Non-pigmented ciliary epithelial cell (primary cell): ENCODE results near the gene MYOF.
"Not testable (repeated sequence)": the region's sequence is repeated elsewhere in the genome, so short reads cannot be mapped to it uniquely, and the experiment has no call there.

Experiments used
- DNase-seq: peaks from one replicate; pipeline ENCODE4 v3.0.0-alpha.2; 2010; ENCODE audit warnings: low read depth

The MYOF gene

DNA sequence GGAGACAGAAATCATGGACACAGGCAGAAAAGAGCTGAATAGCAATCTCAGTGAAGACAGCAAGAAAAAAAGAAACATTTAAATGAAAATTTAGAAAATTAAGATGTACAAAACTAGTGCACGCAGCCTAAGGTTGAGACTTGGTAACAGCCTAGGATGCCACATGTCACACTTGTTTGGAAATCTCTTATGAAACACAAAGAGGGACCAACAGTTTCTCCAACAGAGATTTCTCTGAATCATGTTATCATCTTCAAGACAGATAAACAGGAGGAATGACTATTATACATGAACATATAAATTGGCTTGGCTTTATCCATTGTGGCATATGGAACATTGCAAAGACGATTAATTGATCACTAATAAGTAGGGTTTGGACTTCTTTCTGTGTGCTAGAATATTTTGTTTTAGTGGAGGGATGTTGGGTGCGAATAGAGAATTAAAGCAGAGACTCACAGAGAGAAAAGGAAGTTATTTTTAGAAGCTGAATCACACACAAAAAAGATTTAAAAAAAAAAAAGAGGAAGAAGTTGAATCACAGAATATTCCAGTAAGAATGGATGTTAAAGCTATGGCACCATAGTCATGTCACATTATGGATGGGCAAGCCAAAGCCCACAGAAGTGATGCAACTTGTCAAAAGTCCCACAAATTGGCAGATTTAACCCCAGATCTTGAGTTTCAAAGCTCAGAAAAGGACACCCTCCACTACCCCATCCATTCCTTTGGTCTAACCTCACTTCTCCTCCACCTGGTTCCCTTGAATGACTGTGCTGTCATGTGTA, 91.6 kb downstream of the MYOF start:
- no peak for DNase-seq

DNA sequence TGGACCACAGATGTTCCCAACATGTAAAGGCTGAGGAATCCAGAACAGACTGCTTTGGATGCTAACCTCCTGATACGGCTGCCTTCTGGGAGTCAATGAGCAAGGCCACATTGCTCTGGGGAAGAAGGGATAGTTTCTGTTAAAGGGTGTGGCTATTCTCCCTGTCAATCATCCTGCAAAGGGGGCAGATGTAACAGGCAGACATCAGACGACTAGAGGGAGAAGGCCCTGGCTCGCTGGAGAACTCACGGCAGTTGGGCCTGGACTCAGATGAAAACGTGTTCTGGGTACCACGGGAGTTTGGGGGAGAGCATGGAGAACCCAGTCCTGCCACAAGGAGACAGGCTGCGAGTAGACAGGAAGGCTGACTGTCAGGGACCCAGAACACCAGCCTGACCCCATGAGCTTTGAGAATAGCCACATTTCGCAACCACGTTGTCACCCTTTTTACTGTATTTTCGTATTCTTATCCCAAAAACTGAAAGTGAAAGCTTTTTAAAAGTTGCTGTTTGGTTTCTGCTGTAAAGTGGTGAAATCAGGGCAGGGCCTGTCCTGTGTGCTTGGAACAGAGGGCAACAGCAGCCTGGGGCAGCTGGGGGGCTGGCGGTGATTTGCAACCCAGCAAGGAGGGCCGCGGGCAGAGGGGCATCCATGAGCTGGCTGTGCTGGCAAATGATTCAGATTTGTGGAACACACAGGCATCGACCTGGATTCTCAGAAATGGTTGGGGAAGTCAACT, 95.3 kb downstream of the MYOF start:
- no peak for DNase-seq

DNA sequence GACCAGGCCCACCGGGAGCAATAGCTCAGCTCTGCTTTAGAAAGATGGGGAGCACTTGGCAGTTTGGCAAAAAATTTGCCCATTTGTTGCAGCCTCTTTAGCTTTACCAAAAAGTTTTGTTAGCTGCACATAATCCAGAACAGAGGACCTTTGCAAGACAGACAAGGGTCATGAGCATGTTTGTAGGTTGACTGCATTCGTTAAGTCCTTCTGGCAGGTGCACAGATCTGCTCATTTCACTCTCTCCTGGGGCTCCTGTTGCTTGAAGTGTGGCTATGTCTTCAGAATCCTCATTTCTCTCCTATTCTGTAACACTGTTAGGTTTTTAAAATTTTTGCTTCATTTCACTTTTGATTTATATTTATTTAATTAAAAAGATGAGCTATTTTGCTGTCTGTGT, 96.8 kb downstream of the MYOF start:
- DNase-seq, result no peak

DNA sequence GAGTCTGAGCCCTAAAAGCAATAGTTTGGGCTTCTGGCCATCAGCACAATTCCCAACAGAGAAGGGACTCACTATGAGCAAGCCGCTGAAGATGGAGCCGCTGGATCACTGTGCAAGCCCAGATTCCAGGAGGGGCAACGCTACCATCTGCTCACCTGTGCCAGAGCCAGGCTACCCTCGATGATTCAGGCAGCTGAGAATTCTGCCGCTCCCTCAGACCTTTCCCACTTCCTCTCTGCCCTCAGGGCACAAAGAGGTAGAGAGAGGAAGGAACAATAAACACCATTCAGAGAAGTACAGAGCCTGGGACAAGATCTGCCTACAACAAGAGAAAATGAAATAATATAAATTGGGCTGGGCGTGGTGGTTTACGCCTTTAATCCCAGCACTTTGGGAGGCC, 98.1 kb downstream of the MYOF start:
- DNase-seq, result no peak

DNA sequence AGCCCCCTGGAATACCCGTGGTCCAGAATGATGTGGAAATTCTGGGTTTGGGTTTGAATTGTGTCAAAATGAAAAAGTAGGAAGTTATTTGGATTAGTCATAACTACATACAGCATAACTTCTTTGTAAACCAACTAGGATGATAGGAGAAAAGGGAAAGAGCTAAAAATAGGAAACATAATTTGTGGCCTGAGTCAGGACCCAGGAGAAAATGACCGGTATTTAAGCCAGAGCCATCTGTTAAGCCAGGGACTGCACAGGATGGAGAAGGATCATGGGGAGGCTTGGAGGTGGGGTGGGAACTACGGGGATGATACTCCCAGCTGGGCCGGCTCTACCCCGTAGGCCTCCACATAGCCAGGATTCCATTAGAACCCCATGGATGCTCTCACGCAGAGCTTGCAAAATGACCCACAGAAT, 98.6 kb downstream of the MYOF start:
- peak; percentile 86 for DNase-seq

DNA sequence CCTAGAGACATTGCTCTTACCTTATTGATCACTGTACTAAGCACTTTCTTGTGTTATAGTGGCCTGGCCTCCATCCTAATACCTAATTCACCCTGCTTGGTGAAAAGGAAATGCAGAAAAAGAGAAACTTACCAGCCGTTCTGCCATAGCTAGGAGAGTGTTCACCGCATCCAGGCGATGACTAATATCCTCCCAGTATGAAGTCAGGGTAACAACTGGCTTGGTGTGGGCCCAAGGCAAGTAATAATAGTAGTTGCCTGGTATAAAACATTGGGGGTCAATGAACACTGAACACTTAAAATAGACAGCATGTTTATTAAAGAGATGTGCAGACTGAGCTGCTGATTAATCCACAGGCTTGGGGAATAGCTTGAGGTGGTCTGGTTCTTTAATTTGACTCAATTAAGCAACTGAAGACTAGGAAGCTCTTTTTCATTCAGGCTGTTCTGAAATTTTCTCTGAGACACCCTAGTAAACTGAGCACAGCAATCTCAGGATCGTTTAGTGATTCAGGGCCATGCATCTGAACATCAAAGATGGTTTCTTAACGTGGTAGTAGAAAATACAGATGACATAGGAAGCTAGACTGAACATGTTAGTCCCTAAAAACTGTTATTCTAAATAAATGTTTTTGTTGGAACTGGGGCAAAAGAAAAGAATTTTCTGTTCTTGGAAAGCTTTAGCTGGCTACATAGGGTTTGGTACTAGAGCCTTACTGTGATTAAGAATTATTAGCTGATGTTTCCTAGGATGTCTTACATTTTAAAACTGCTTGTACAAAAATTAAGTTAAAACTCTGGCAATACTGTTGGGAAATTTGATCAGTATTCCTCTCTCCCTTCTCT, 102.2 kb downstream of the MYOF start:
- peak; percentile 67 for DNase-seq

DNA sequence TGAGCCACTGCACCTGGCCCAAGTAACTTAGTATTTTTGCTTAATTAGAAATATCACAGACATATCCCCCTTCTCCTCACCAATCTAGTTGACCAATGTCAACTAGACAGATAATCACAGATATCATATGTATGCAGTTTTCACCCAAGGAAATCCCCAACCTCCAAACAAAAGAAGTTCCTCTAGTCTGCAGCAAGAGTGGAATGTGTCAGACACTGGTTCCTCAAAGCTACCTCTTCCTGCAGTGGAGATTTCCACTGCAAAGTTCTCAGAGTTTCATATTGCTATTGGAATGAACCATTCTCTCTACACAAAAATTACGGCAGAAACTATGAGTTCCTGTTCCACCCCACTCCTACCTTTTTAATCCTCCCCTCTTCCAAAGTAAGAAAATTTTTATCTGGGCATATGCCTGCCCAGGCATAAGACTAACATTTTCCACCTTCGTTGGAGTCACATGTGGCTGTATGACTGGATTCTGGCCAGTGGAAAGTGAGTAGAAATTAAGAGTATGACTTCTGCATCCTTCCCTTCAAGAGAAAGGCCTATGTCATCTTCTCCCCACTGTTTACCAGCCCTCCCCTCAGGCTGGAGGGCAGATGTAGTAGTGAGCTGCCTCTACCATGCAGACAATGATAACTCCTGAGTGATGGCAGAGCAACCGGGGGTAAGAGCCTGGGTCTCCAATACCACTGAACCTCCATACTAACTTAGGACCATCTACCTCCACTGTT, 103.0 kb downstream of the MYOF start:
- no peak for DNase-seq

DNA sequence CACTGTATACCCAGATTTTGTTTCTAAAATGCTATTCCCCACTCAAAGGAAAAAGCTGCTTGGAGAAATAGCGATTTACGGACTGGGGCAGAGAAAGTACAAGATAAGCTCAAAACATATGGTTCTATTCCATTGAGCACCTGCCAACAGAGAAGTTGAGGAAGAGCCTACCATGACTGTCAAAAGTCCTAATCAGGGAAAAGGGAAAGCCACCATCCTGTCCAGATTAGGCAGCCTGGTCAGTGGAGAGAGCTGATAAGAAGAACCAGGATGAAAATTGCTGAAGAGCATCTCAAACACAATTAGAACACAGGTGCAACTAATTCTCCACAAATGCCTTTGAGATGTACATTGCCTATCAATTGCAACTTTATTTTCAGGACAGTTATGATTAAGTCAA, 104.1 kb downstream of the MYOF start:
- no peak for DNase-seq

DNA sequence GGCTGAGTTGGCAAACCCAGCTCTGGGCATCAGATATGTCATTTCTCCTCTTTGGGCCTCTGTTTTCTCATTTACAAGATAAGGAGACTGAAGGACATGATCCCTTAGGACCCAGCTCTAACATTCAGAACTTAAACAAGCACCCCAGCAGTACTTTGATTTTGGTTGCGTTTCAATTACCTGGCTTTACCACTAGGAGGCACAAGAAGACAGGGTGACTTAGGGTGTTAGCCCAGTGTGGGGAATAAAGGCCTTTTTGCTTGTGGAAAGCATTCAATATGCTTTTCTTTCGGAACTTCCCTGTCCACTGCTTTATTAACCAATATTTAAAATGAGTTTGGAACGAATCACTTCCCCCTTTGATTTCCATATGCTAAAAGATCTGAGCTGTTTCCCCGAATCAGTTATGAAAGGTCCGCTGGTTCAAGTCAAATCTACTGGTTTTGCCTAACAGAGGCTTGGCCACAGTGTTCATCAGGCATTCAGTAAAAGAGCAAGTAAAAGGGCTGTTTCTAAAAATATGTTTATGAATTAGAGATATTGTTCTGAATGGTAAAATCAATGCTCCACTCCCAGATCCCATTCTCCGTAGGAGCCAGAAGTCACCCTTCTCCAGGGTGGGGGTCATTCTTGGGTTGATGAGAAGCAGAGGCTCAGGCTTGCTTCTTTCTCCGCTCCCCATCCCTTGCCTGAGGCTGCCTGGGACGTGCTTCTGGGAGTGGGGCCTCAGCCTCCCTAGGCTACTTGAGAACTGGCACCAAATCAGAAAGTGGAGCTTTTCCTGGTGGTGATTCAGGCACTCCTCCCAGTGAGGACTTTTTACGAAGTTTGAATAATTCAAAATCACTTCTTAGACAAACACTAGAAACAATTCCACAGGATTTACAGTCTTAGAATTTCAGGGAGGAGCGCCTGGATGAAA, 105.5 kb downstream of the MYOF start:
- peak; percentile 70 for DNase-seq

DNA sequence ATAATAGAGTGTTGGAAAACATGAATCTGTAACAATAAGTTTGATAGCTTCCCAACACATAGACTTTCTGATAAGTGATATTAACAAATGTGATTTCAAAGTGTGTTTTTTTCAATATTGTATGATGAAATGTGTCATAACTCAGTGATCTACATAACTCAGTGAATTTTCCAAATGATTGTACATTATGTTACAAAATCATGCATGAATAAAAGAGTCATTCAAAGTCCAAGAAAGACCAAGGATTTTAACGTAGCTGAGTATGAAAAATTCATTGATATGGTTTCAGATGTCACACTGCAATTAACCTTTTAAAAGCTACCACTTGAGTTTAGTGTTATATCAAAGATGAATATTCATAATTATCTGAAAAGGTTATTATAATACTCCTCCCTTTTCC, 111.2 kb downstream of the MYOF start:
- no peak for DNase-seq

DNA sequence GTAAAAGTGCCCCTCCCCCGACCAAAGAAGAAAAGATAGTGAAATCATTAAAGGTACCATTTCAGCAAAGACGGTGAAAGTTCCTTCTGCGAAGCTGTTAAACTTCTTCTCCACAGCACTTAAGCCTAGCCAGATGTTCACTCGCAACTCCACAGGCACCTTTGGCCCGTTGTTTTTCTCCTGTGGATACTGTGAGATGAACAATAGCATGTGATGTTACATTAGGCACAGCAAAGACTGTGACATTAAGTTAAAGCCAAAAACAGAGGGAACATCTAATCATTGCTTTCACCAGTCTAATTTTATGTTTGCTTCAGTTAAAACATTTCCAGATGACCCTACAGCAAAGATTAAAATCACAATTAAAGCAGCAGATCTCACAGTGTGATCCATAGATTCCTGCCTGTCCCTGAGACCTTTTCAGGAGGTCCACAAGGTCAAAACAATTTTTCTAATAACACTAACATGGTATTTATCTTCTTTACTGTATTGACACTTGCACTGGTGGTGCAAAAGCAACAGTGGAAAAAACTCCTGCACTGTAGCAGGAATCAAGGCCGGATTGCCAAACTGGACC, 112.5 kb downstream of the MYOF start:
- no peak for DNase-seq

DNA sequence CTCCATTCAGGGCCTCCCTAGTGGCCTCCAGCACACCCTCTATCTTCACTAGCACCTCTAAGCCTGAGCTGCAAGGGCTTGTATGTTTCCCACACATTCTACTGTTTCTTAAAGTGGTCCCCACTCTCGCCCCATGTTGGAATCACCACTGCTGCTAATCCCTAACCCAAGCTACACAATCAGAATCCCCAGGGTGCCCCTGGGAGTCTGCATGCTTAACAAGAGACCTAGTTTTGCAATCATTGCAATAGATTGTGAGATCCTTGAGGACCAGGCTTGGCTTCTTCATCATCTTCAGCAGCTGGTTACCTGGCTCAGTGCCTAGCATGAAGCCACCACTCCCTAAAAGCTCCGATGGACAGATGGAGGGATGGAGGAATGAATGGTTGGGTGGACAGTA, 113.9 kb downstream of the MYOF start:
- no peak for DNase-seq

DNA sequence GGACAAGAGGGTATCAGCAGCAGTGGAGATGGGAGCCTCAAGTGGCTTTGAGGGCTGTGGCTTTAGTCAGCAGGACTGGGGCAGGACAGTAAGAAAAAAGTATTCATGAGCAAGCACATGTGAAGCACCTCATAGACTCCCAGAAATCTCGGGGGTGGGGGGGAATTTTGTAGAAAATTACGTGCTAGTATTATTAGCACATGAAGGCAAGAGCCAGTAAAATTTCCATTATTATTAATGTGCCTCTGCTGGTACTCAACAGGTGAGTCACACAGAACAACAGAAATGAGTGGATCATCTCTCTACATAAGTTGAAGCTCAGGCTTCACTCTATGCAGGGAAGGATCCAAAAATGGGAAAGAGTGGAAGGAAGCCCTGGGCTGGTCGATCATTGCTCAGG, 114.5 kb downstream of the MYOF start:
- DNase-seq, result no peak

DNA sequence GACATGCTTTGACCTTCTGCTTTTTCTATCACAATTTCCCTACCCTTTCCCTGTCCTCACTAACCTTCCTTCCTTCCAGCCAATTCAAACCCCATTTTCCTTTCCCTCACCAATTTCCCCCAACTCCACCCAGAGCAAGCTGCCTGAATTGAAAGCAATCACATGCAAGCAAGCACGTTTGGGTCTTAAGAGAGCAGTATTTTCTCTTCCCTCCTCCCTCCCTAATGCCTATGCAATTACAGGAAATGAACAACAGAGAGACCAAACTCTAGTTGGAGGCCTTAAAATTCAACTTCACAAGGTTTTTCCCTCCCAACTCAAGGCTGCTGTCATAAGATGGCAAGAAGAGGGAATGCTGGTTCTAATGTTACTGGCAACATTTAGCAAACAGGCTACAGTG, 117.2 kb downstream of the MYOF start:
- no peak for DNase-seq

DNA sequence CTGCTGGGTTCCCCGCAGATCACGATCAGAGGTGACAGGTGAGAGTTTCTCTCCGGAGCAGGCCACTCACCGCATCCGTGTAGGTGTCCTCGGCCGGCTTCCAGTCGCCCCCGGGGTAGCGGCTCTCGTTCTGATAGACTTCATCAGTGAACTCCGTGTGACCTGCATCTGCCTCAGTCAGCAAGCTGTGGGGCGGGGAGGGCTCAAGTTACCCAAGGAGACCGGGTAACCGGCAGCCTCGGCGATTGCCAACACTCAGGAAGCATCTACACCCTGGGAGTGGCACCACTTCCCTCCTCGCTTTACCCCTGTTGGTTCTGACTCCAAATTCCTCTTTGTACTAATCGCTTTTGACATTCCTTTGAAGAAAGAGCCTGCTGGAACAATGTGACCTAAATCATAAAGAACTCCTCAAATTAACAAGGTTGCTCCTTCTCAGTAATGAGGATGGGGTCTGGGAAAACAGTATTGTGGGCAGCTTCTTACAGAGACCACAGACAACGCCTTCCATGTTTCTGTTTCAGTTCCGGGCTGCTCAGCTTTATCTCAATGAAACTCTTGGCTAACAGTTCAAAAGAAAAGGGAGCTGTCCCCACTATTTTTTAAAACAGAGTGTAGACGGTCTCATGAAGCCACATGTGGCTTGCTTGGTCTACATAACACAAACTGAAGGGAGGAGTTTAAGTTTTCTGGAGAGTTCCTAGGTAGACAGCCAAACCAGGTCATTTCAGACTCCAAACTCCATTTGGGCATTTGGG, 118.1 kb downstream of the MYOF start:
- DNase-seq, result peak; percentile 57

DNA sequence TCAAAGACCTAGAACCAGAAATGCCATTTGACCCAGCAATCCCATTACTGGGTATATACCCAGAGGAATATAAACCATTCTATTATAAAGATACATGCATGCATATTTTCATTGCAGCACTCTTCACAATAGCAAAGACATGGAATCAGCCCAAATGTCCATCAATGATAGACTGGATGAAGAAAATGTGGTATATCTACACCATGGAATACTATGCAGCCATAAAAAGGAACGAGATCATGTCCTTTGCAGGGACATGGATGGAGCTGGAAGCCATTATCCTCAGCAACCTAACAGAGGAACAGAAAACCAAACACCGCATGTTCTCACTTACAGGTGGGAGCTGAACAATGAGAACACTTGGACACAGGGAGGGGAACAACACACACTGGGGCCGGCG, 123.7 kb downstream of the MYOF start:
- not testable (repeated sequence) for DNase-seq

DNA sequence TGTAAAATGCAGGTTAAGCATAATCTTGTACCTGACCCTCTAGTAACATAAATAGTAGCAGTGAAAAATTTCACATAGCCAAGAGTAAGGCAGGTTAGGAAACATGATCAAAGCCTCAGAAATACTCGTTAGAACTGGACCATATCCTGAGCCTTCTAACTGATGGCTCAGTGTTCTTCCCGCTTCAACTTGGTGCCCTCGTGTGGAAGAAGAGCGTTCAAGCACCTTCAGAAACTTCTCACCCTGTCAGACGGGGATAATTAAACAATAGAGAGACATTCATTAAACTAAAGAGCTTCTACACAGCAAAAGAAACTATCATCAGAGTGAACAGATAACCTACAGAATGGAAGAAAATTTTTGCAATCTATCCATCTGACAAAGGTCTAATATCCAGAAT, 124.5 kb downstream of the MYOF start:
- no peak for DNase-seq

DNA sequence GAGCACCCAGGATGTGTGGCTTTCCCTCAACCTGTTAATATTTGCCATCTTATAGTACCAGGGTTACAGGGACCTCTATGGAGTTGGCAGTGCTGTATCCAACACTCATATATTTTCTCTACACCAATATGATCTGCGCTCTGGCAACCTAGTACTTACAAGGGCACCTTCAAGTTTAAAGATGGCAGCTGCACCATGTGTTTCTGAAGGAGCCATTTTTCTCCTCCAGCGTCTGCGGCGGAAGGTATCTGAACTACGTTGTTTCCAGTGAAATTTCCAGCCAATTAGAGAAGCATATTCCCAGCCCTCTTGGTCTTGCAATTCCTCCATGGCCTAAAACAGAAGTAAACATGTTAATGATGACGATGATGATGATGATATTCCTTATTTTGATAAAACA, 125.6 kb downstream of the MYOF start:
- DNase-seq, result no peak

DNA sequence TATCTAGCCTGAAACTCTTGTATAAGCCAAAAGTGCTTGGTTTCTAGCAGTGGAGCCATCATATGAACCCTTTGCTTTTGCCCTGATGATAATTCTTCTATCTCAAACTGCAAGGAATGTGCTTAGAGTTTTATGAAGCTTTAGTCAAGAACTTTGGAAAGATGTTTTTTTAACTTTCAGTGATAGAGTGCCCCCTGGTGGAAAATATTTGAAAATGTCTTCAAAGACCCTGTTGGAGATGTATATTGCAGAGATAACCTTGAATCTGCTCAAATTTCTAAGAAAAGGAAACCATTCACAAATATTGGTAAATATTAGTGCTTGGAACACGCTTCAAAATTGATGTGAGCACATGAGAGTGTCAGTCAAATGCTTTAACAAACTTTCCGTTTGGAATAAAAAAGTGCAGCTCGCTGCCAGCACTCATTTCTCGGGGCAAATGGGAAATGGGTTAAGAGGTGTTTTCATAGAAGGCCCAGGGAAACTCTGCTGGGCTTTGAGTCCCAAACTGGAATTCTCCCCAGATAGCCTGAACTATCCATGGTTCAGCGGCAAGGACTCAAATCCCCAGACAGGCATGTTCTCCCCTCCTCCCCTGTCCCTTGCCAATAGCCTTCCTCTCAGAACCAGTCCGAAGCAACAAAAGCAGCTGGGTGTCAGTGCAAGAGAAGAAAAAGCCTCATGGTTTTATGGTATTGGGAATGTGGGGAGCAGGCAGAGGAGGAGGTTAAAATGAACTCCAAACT, 129.3 kb downstream of the MYOF start:
- DNase-seq, result no peak
